DOHH2 (cell line): ENCODE data around the gene ANKRD28.

Source experiments
- CTCF ChIP-seq: fragments of 200-600 bp; sonication (generic); IDR thresholded peaks from one replicate; pipeline ENCODE4 v1.5.1; 2014; ENCODE audit warnings: antibody characterized with exemption, mild to moderate bottlenecking, low read depth, low read length; ENCODE audit not compliant: poor library complexity, severe bottlenecking
- EZH2phosphoT487 ChIP-seq: fragments of 200-600 bp; sonication (generic); IDR thresholded peaks from 2 replicates; pipeline ENCODE4 v1.6.1; 2017; ENCODE audit warnings: borderline replicate concordance, mild to moderate bottlenecking, antibody characterized with exemption, low read length, moderate library complexity, mixed read lengths

- TF ChIP-seq CTCF (no peak), EZH2phosphoT487 (no peak)
These were observed 11.0 kb upstream of the ANKRD28 start for GRCh38 chr3:15808679-15809310.
